Body of pancreas (tissue), 4 donors: ENCODE results near the gene ZNF384.

Source experiments
- POLR2A ChIP-seq, 3 donors: fragments of 450-650 bp; IDR thresholded peaks; one replicate each; pipeline ENCODE4 v1.6.1; 2016; ENCODE audit warnings: antibody characterized with exemption in 3 of 3, mild to moderate bottlenecking in 2 of 3
- TF ChIP-seq, protein P1 (sequence below), 7 experiments: fragments of 450-650 bp in 4 of 7; fragments of 200-600 bp in 3 of 7; sonication (generic) in 3 of 7; IDR thresholded peaks; one replicate each; pipeline ENCODE4 v1.5.1; 2016 to 2019; ENCODE audit warnings: antibody characterized with exemption in 7 of 7

DNA sequence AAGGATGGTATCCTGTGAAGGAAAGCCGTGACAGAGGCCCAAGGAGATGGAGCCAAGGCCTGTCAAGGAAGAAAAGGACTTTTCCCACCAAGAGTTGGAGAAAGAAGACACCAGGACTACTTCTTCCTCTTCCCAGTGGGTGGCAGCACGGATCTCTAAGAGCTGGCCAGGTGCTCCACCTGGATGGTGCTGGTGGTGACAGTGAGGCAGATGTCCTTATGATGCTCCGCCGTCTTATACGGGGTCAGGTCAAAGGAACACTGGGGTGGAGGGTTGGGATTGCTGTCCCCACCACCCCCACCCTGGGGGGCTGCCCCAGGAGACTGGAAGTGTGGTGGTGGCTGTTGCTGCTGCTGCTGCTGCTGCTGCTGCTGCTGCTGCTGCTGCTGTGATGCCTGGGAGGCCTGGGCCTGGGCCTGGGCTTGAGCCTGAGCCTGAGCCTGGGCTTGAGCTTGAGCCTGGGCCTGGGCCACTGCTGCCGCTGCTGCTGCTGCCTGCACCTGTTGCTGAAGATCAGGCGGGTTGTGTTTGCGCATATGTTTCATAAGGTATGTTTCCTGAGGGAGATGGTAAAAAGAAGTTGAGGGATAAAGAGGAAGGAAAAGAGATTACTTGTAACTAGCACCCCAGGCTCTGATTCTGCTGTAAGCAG lies 21.5 kb downstream of the ZNF384 start:
- TF ChIP-seq, protein P1, sequence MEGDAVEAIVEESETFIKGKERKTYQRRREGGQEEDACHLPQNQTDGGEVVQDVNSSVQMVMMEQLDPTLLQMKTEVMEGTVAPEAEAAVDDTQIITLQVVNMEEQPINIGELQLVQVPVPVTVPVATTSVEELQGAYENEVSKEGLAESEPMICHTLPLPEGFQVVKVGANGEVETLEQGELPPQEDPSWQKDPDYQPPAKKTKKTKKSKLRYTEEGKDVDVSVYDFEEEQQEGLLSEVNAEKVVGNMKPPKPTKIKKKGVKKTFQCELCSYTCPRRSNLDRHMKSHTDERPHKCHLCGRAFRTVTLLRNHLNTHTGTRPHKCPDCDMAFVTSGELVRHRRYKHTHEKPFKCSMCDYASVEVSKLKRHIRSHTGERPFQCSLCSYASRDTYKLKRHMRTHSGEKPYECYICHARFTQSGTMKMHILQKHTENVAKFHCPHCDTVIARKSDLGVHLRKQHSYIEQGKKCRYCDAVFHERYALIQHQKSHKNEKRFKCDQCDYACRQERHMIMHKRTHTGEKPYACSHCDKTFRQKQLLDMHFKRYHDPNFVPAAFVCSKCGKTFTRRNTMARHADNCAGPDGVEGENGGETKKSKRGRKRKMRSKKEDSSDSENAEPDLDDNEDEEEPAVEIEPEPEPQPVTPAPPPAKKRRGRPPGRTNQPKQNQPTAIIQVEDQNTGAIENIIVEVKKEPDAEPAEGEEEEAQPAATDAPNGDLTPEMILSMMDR (IDR thresholded peaks at IDR 0.05), result no peak
- no peak for TF ChIP-seq POLR2A (IDR thresholded peaks at IDR 0.05)
